Measurements from ENCODE around the gene CSF1R. TPM values are rescaled to one million over a fixed set of nuclear protein-coding genes. Genes with fewer than 3 reads are reported as not detected.

The CSF1R gene
- polyA plus RNA-seq, 1 of the 3 experiments (the other 2 are of a cell fraction): 0.25 TPM

- H3K9me3 ChIP-seq: no peaks in the 10 kb centered on the region
- H3K4me1 ChIP-seq (ENCODE audit: control insufficient read depth in 1 of 2, insufficient read depth in 2 of 2, low read depth in 1 of 2, low read length in 1 of 2): no peaks in the 10 kb centered on the region; a peak in 1 of 4 replicates
- H3K4me2 ChIP-seq: no peak overlapping the region
- WGBS (ENCODE audit: low lambda C conversion rate): 93% methylated on average over 17 of the region's 19 CpGs
- no peaks in the 10 kb centered on the region for H3K79me2 ChIP-seq (ENCODE audit: insufficient read depth)
- no peak overlapping the region for H3K9ac ChIP-seq
- no peaks in the 10 kb centered on the region for H3K27me3 ChIP-seq (ENCODE audit: insufficient read depth)
- DNase-seq: peak; percentile 9
- no peaks in the 10 kb centered on the region for H4K20me1 ChIP-seq (ENCODE audit: insufficient read depth)
- POLR2A ChIA-PET: no interaction called here
- H3K27ac ChIP-seq (ENCODE audit: low read depth in 2 of 2, low read length in 1 of 2): no peak overlapping the region
- H2AFZ ChIP-seq (ENCODE audit: low read depth): no peak overlapping the region
- H3K4me3 ChIP-seq (ENCODE audit: low read depth in 2 of 2, low read length in 1 of 2): no peak overlapping the region
- H3K36me3 ChIP-seq (replicated peaks in 1 of 2; ENCODE audit: control insufficient read depth in 1 of 2, insufficient read depth in 2 of 2, low read length in 1 of 2): no peaks in the 10 kb centered on the region
- CTCF ChIA-PET: interaction anchor here (1.1 kb wide), 1 partner anchor 203 kb away, joined by 3 read pairs; no protein-coding TSS in a partner anchor
- no peaks in the 10 kb centered on the region for H3K9me2 ChIP-seq
- H3F3A ChIP-seq (replicated peaks; ENCODE audit: insufficient read depth): no peaks in the 10 kb centered on the region
- TF ChIP-seq SMC3 (IDR thresholded peaks at IDR 0.05; ENCODE audit: low read depth, low read length): no peak
- no peak for TF ChIP-seq EZH2phosphoT487 (IDR thresholded peaks at IDR 0.05; ENCODE audit: borderline replicate concordance, low read depth)
Observed at GRCh38 chr5:150079909-150080461, 6.4 kb downstream of the CSF1R start.

- ChIA-PET CTCF (no interaction called here), POLR2A (no interaction called here)
- peak; percentile 32 for DNase-seq
- Histone ChIP-seq H3K4me2 (no peak overlapping the region), H3F3A (replicated peaks; ENCODE audit: insufficient read depth) (no peaks in the 10 kb centered on the region), H3K9me2 (no peaks in the 10 kb centered on the region), H3K27ac (ENCODE audit: low read depth in 2 of 2, low read length in 1 of 2) (no peak overlapping the region), H3K9ac (no peak overlapping the region), H3K36me3 (replicated peaks in 1 of 2; ENCODE audit: control insufficient read depth in 1 of 2, insufficient read depth in 2 of 2, low read length in 1 of 2) (no peaks in the 10 kb centered on the region), H3K27me3 (ENCODE audit: insufficient read depth) (no peaks in the 10 kb centered on the region), H4K20me1 (ENCODE audit: insufficient read depth) (no peaks in the 10 kb centered on the region), H3K9me3 (no peaks in the 10 kb centered on the region), H3K79me2 (ENCODE audit: insufficient read depth) (no peaks in the 10 kb centered on the region), H3K4me1 (ENCODE audit: control insufficient read depth in 1 of 2, insufficient read depth in 2 of 2, low read depth in 1 of 2, low read length in 1 of 2) (no peaks in the 10 kb centered on the region; a peak in 1 of 4 replicates), H2AFZ (ENCODE audit: low read depth) (no peak overlapping the region), H3K4me3 (ENCODE audit: low read depth in 2 of 2, low read length in 1 of 2) (no peak overlapping the region)
- TF ChIP-seq FOXM1 (IDR thresholded peaks at IDR 0.05; ENCODE audit: low read depth): no peak
- TF ChIP-seq RFX5 (IDR thresholded peaks at IDR 0.05; ENCODE audit: low read length): no peak
- no peak for TF ChIP-seq FOSL2 (IDR thresholded peaks at IDR 0.05; ENCODE audit: borderline replicate concordance, low read depth)
- no peak for TF ChIP-seq SIN3A (IDR thresholded peaks at IDR 0.05; ENCODE audit: borderline replicate concordance, low read depth, low read length)
- no peak for TF ChIP-seq USF2 (IDR thresholded peaks at IDR 0.05; ENCODE audit: borderline replicate concordance, low read depth, low read length)
- TF ChIP-seq TEAD4 (IDR thresholded peaks at IDR 0.05; ENCODE audit: borderline replicate concordance, insufficient read depth): no peak
- TF ChIP-seq GATA2 (CRISPR knock-in tag; IDR thresholded peaks at IDR 0.05): no peak
- TF ChIP-seq GABPA (IDR thresholded peaks at IDR 0.05; ENCODE audit: low read depth): no peak
- TF ChIP-seq EZH2phosphoT487 (IDR thresholded peaks at IDR 0.05; ENCODE audit: borderline replicate concordance, low read depth): no peak
- no peak for TF ChIP-seq NRF1 (IDR thresholded peaks at IDR 0.05; ENCODE audit: low read depth, low read length)
- TF ChIP-seq IRF3 (IDR thresholded peaks at IDR 0.05; ENCODE audit: low read depth, low read length): no peak
- TF ChIP-seq NFIC (IDR thresholded peaks at IDR 0.05; ENCODE audit: borderline replicate concordance): no peak
- TF ChIP-seq JUND (IDR thresholded peaks at IDR 0.05): no peak
- no peak for TF ChIP-seq RXRA (IDR thresholded peaks at IDR 0.05; ENCODE audit: borderline replicate concordance, low read depth)
- no peak for TF ChIP-seq RAD21 (IDR thresholded peaks at IDR 0.05; ENCODE audit: low read length)
- no peak for TF ChIP-seq MXI1 (IDR thresholded peaks at IDR 0.05; ENCODE audit: low read depth, low read length)
- no peak for TF ChIP-seq FOXJ3 (CRISPR knock-in tag; IDR thresholded peaks at IDR 0.05)
- no peak for TF ChIP-seq YY1 (IDR thresholded peaks at IDR 0.05; ENCODE audit: low read depth)
- TF ChIP-seq SMC3 (IDR thresholded peaks at IDR 0.05; ENCODE audit: low read depth, low read length): no peak
- 83% methylated on average over 6 of the region's 7 CpGs for WGBS (ENCODE audit: low lambda C conversion rate)
Observed at GRCh38 chr5:150078802-150079689, 7.3 kb downstream of the CSF1R start.
